Activated CD8-positive, alpha-beta T cell treated with anti-CD3 and anti-CD28 coated beads for 36 hours (primary cell): ENCODE measurements around the gene LRIG3. TPM values are rescaled to one million over a fixed set of nuclear protein-coding genes. Genes with fewer than 3 reads are reported as not detected.

Source experiments
- ATAC-seq: fragments of 200-7000 bp; cut with Tn5 transposase; one replicate; pipeline ENCODE4 v1.10.0; 2021; ENCODE audit warnings: mild to moderate bottlenecking, moderate library complexity
- CTCF ChIA-PET: fragments of 350-600 bp; sonication (Branson Sonifier 250); formaldehyde crosslinking; loops from one replicate; lab custom pipeline; 2021; ENCODE audit warnings: antibody characterized with exemption; lab: Charles Lee
- POLR2A ChIA-PET: fragments of 350-600 bp; sonication (Branson Sonifier 250); formaldehyde crosslinking; loops from one replicate; lab custom pipeline; 2021; ENCODE audit warnings: antibody characterized with exemption; lab: Charles Lee
- DNase-seq: peaks from one replicate; pipeline ENCODE4 v3.0.0-alpha.2; 2020
- H3K27ac Mint-ChIP-seq: one replicate; pipeline ENCODE4 v1.8.0; 2021; ENCODE audit warnings: mild to moderate bottlenecking, mixed read lengths
- H3K27me3 Mint-ChIP-seq: one replicate; pipeline ENCODE4 v1.8.0; 2021; ENCODE audit warnings: mixed read lengths
- H3K36me3 Mint-ChIP-seq: one replicate; pipeline ENCODE4 v1.8.0; 2021; ENCODE audit warnings: low read depth, mixed read lengths
- H3K4me1 Mint-ChIP-seq: one replicate; pipeline ENCODE4 v1.8.0; 2021; ENCODE audit warnings: low read depth, mixed read lengths
- H3K4me3 Mint-ChIP-seq: one replicate; pipeline ENCODE4 v1.8.0; 2021; ENCODE audit warnings: mild to moderate bottlenecking, moderate library complexity, mixed read lengths
- H3K9me3 Mint-ChIP-seq: one replicate; pipeline ENCODE4 v1.8.0; 2021; ENCODE audit warnings: mixed read lengths
- intact Hi-C: fragments of 100-400 bp; cut with micrococcal nuclease; formaldehyde crosslinking; loops from one replicate; pipeline ENCODE4 v1.10.0; 2022
- total RNA-seq, 2 experiments: library from RNA; stranded (reverse); gene quantifications; one replicate each; pipeline ENCODE4 v1.2.3, GENCODE V29; 2021
- TF ChIP-seq, protein P1 (sequence below): fragments of 200-600 bp; IDR thresholded peaks from one replicate; pipeline ENCODE4 v1.8.0; 2022; ENCODE audit warnings: antibody characterized with exemption, mild to moderate bottlenecking

Gene LRIG3
- total RNA-seq, 2 experiments from 2014 or later = not detected

- H3K36me3 Mint-ChIP-seq = no peaks in the 10 kb centered on the region
- ATAC-seq (no peak), DNase-seq (peak; percentile 5)
- intact Hi-C loops = no loop called here
- TF ChIP-seq, protein P1, sequence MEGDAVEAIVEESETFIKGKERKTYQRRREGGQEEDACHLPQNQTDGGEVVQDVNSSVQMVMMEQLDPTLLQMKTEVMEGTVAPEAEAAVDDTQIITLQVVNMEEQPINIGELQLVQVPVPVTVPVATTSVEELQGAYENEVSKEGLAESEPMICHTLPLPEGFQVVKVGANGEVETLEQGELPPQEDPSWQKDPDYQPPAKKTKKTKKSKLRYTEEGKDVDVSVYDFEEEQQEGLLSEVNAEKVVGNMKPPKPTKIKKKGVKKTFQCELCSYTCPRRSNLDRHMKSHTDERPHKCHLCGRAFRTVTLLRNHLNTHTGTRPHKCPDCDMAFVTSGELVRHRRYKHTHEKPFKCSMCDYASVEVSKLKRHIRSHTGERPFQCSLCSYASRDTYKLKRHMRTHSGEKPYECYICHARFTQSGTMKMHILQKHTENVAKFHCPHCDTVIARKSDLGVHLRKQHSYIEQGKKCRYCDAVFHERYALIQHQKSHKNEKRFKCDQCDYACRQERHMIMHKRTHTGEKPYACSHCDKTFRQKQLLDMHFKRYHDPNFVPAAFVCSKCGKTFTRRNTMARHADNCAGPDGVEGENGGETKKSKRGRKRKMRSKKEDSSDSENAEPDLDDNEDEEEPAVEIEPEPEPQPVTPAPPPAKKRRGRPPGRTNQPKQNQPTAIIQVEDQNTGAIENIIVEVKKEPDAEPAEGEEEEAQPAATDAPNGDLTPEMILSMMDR = no peak
- peaks cover 33% of the 10 kb centered on the region for H3K27me3 Mint-ChIP-seq
- no peaks in the 10 kb centered on the region for H3K9me3 Mint-ChIP-seq
- ChIA-PET CTCF (no interaction called here), POLR2A (no interaction called here)
- no peak overlapping the region for H3K27ac Mint-ChIP-seq
- no peak overlapping the region for H3K4me3 Mint-ChIP-seq
- peaks cover 2% of the 10 kb centered on the region for H3K4me1 Mint-ChIP-seq
Observed at GRCh38 chr12:58920961-58921861, 907 bp upstream of the LRIG3 start.

DNA sequence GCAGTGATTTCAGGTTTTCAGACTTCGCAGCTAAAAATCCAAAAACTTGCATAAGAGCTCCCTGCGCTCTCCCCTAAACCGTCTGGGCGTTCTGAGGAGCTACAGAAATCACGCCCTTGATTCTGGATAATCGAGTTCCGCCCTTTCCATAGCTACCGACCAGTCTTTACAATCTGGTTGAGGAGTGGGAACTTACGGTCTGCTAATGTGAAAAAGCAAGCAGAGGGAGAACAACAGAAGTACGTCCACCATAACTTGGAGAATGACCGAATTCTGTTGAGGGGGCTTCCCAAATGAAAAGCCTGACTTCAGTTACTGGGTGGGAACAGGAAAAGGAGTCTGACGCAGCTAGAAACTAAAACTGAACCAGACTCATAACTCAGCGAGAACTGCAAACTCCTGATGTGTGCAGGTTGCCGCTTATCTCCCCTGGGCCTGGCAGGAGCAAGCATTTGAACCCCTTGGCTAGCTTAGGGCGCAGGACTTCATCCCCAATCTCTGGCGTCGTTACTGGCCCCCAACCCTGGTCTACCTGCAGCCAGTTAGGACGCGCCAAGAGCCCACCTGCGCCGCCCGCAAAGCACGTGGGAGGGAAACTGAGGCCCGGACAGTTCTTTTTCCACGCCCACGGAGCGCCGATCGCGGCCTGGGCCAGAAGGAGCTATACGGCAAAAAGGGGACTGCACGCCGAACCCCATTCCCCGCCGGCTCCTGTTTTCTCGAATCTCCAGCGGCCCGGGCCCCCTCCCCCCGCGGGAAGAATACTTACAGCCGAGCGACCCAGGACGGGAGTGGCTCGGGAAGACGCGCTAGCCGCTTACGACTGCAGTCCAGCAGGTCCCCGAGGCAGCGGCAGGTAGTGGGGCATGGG is 838 bp downstream of the LRIG3 start:
- no peaks in the 10 kb centered on the region for H3K9me3 Mint-ChIP-seq

GRCh38 chr12:58918469-58918844 is 1.8 kb downstream of the LRIG3 start:
- Mint-ChIP-seq H3K9me3 (no peaks in the 10 kb centered on the region), H3K4me1 (peaks cover 2% of the 10 kb centered on the region), H3K27ac (no peak overlapping the region), H3K27me3 (peaks cover 30% of the 10 kb centered on the region), H3K36me3 (no peaks in the 10 kb centered on the region), H3K4me3 (no peak overlapping the region)
- POLR2A ChIA-PET = no interaction called here
- DNase-seq (no peak), ATAC-seq (no peak)
- intact Hi-C loops = no loop called here
- CTCF ChIA-PET = no interaction called here
- TF ChIP-seq, protein P1 = no peak

More for the DNA sequence above, 838 bp downstream of the LRIG3 start:
- H3K36me3 Mint-ChIP-seq = no peaks in the 10 kb centered on the region
- intact Hi-C loops = no loop called here
- H3K4me3 Mint-ChIP-seq = no peak overlapping the region
- DNase-seq = no peak
- H3K4me1 Mint-ChIP-seq = peaks cover 2% of the 10 kb centered on the region
- peaks cover 30% of the 10 kb centered on the region for H3K27me3 Mint-ChIP-seq
- ChIA-PET CTCF (no interaction called here), POLR2A (no interaction called here)
- H3K27ac Mint-ChIP-seq = no peak overlapping the region
- TF ChIP-seq, protein P1 = no peak
- no peak for ATAC-seq

DNA sequence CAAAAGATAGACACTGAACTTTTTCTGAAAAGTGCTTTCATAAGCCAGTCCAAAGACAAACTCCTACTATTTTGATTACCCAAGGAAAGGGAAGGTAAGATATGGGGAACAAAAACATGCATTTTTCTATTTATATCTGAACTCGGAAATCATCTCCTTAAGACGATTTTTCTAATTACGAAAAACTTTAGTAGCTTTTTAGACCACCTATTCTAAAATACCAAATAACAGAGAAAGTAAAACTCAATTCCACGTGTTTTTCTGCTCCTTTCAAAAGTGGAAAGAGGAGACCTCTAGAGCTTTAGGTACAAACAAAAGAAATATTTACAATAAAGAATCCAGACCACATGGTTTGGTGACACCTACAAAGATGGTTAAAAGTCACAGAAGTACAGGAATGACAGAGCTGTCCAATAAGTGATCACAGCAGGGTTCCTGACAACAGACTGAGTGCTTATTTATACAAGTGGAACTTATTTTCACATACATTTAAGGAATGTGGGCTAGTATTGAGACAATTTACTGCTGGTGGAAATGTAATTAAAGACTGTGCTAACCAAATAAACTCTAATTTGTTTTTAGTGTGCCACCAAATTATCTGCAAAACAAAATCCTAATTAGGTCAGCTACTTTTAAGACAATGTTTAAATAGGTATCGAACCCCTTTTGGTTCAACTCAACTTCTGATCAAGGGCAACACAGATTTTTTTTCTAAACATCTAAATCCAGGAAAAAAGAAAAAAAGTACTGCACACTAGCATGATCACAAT is 2.4 kb downstream of the LRIG3 start:
- Mint-ChIP-seq H3K36me3 (no peaks in the 10 kb centered on the region), H3K4me1 (peaks cover 2% of the 10 kb centered on the region), H3K4me3 (no peak overlapping the region), H3K9me3 (no peaks in the 10 kb centered on the region), H3K27ac (no peak overlapping the region), H3K27me3 (peaks cover 30% of the 10 kb centered on the region)
- ATAC-seq = no peak
- no peak for DNase-seq
- ChIA-PET POLR2A (no interaction called here), CTCF (no interaction called here)
- intact Hi-C loops = no loop called here
- TF ChIP-seq, protein P1 = no peak
